HepG2 (cell line): ENCODE measurements around the gene CYB5B. TPM values are rescaled to one million over a fixed set of nuclear protein-coding genes. Genes with fewer than 3 reads are reported as not detected.

Experiments used
- ATAC-seq: fragments of 200-7000 bp; cut with Tn5 transposase; 3 replicates; pipeline ENCODE4 v1.9.1; 2020; ENCODE audit warnings: mild to moderate bottlenecking, moderate library complexity
- BruUV-seq: library from RNA; stranded (reverse); fragments of 400-500 nt; replicated peaks from 2 replicates; lab custom pipeline; 2021; lab: Mats Ljungman, UMichigan
- CTCF ChIA-PET: fragments of 300-600 bp; formaldehyde crosslinking; extraction: SDS; loops from one replicate; lab custom pipeline; 2021; ENCODE audit warnings: low total read pairs, inconsistent platforms, low intra/inter-chr PET ratio; lab: Yijun Ruan, JAX
- POLR2A ChIA-PET: fragments of 350-600 bp; sonication (Branson Sonifier 250); formaldehyde crosslinking; loops from one replicate; lab custom pipeline; 2020; ENCODE audit warnings: antibody characterized with exemption, inconsistent platforms; lab: Yijun Ruan, JAX
- DNase-seq: peaks from one replicate; pipeline ENCODE4 v3.0.0-alpha.2; 2015; ENCODE audit warnings: low spot score
- FAIRE-seq: peaks from 3 replicates; lab custom pipeline; 2011; peaks lifted over from hg19 to GRCh38; lab: Jason Lieb, UNC
- H2AFZ ChIP-seq: one replicate; pipeline ENCODE4 v1.6.1; 2011; ENCODE audit warnings: low read length, inconsistent platforms
- H3K27ac ChIP-seq: fragments of 300-600 bp; 3 replicates; pipeline ENCODE4 v1.8.0; 2011; ENCODE audit warnings: mixed run types, mild to moderate bottlenecking, mixed read lengths, low read length, inconsistent platforms; ENCODE audit not compliant: insufficient read depth; ENCODE audit errors: extremely low read length
- H3K27me3 ChIP-seq, 2 experiments: fragments of 200-600 bp in 1 of 2; 2 replicates in 1 of 2; 3 replicates in 1 of 2; pipeline versions ENCODE4 v1.6.0 to v1.8.0; 2011; ENCODE audit warnings: low read length in 2 of 2, mild to moderate bottlenecking in 2 of 2, moderate library complexity in 2 of 2, inconsistent platforms in 1 of 2; ENCODE audit not compliant: insufficient read depth in 2 of 2, control insufficient read depth in 1 of 2
- H3K36me3 ChIP-seq, 2 experiments: fragments of 200-600 bp in 1 of 2; replicated peaks in 1 of 2; 2 replicates in 1 of 2; 3 replicates in 1 of 2; pipeline versions ENCODE4 v1.5.1 to v1.8.0; 2011; ENCODE audit warnings: low read length in 2 of 2, inconsistent platforms in 1 of 2; ENCODE audit not compliant: insufficient read depth in 2 of 2, control insufficient read depth in 1 of 2
- H3K4me1 ChIP-seq: 2 replicates; pipeline ENCODE4 v1.5.1; 2012; ENCODE audit warnings: low read length, inconsistent platforms; ENCODE audit not compliant: insufficient read depth
- H3K4me2 ChIP-seq: 2 replicates; pipeline ENCODE4 v1.6.0; 2011; ENCODE audit warnings: low read depth, low read length, inconsistent platforms
- H3K4me3 ChIP-seq, 3 experiments: fragments of 200-600 bp in 1 of 3; sonication (generic), shearing (Covaris generic) in 1 of 3; replicated peaks in 1 of 3; 2 replicates each; pipeline ENCODE4 v1.5.1; 2011 to 2016; ENCODE audit warnings: low read length in 3 of 3, inconsistent platforms in 2 of 3, low read depth in 2 of 3, mild to moderate bottlenecking in 2 of 3, control low read depth in 1 of 3, mixed read lengths in 1 of 3; ENCODE audit not compliant: insufficient read depth in 1 of 3
- H3K79me2 ChIP-seq: one replicate; pipeline ENCODE4 v1.6.1; 2011; ENCODE audit warnings: low read length, inconsistent platforms; ENCODE audit not compliant: insufficient read depth
- H3K9ac ChIP-seq: 2 replicates; pipeline ENCODE4 v1.6.0; 2011; ENCODE audit warnings: mild to moderate bottlenecking, low read depth, low read length, inconsistent platforms; ENCODE audit not compliant: insufficient read depth
- H3K9me3 ChIP-seq: 2 replicates; pipeline ENCODE4 v1.5.1; 2012; ENCODE audit warnings: mild to moderate bottlenecking, low read length
- H4K20me1 ChIP-seq: 2 replicates; pipeline ENCODE4 v1.6.0; 2011; ENCODE audit warnings: inconsistent platforms, mild to moderate bottlenecking, low read length, moderate library complexity; ENCODE audit not compliant: insufficient read depth
- ATF6 ChIP-seq: sonication (generic); formaldehyde crosslinking; conservative IDR thresholded peaks from 2 replicates; pipeline ENCODE4 v1.4.0; 2020; ENCODE audit warnings: missing genetic modification reagents
- BRCA1 ChIP-seq: sonication (generic); formaldehyde crosslinking; IDR thresholded peaks from 2 replicates; pipeline ENCODE4 v1.4.0; 2020; ENCODE audit warnings: missing genetic modification reagents
- FOSL2 ChIP-seq: sonication (generic); formaldehyde crosslinking; IDR thresholded peaks from 2 replicates; pipeline ENCODE4 v1.4.0; 2020; ENCODE audit warnings: missing genetic modification reagents
- JUNB ChIP-seq: sonication (generic); formaldehyde crosslinking; IDR thresholded peaks from 2 replicates; pipeline ENCODE4 v1.8.0; 2022; ENCODE audit warnings: missing genetic modification reagents, mild to moderate bottlenecking, borderline replicate concordance
- SCMH1 ChIP-seq: sonication (generic); formaldehyde crosslinking; IDR thresholded peaks from 2 replicates; pipeline ENCODE4 v1.9.0; 2021; ENCODE audit warnings: missing genetic modification reagents, mild to moderate bottlenecking, borderline replicate concordance
- TRAFD1 ChIP-seq: sonication (generic); formaldehyde crosslinking; IDR thresholded peaks from 2 replicates; pipeline ENCODE4 v1.5.1; 2020; ENCODE audit warnings: missing genetic modification reagents, mild to moderate bottlenecking, borderline replicate concordance
- ZNF207 ChIP-seq: fragments of 450-650 bp; IDR thresholded peaks from 2 replicates; pipeline ENCODE4 v1.6.1; 2016; ENCODE audit warnings: antibody characterized with exemption, borderline replicate concordance
- ZNF225 ChIP-seq: sonication (generic); formaldehyde crosslinking; IDR thresholded peaks from 2 replicates; pipeline ENCODE4 v1.4.0; 2020; ENCODE audit warnings: mild to moderate bottlenecking, missing genetic modification reagents
- ZNF256 ChIP-seq: sonication (generic); formaldehyde crosslinking; conservative IDR thresholded peaks from 2 replicates; pipeline ENCODE4 v1.4.0; 2020; ENCODE audit warnings: missing genetic modification reagents
- ZNF549 ChIP-seq: sonication (generic); formaldehyde crosslinking; IDR thresholded peaks from 2 replicates; pipeline ENCODE4 v1.5.0; 2020; ENCODE audit warnings: missing genetic modification reagents
- ZNF644 ChIP-seq: IDR thresholded peaks from 2 replicates; pipeline ENCODE4 v1.6.1; 2016; ENCODE audit warnings: low read depth
- ZNF691 ChIP-seq: sonication (generic); formaldehyde crosslinking; IDR thresholded peaks from 2 replicates; pipeline ENCODE4 v1.4.0; 2020; ENCODE audit warnings: missing genetic modification reagents, low read depth, mild to moderate bottlenecking, borderline replicate concordance
- WGBS: methylation state at CpG from one replicate; pipeline ENCODE4 v1.1.6; 2017; ENCODE audit warnings: low lambda C conversion rate; 5-methylcytosine and 5-hydroxymethylcytosine counted together
- in situ Hi-C: cut with HindIII; loops from 2 replicates; pipeline ENCODE4 v1.10.0; 2017; ENCODE audit warnings: low pct_unique_long_range_greater_than_20kb; ENCODE audit not compliant: extremely low pct_ligation_motif_present
- intact Hi-C: fragments of 100-400 bp; cut with micrococcal nuclease; formaldehyde crosslinking; loops from one replicate; pipeline ENCODE4 v1.10.0; 2022; ENCODE audit not compliant: unreplicated experiment
- polyA plus RNA-seq, 8 experiments: library from polyadenylated mRNA; depleted of rRNA in 3 of 8; stranded (reverse) in 7 of 8; unstranded in 1 of 8; fragments of >200 nt; fragmentation: Illumina TruSeq in 4 of 8; extraction: Trizol in 4 of 8; gene quantifications; 2 replicates each; pipeline versions ENCODE4 v1.2.1 to v1.2.3, GENCODE V29; 2011 to 2016; ENCODE audit warnings: low read depth in 4 of 8, missing spikeins in 1 of 8, mixed read lengths in 1 of 8; ENCODE audit not compliant: insufficient read depth in 1 of 8
- total RNA-seq, 5 experiments: library from RNA; depleted of rRNA; stranded (reverse); fragments of >200 nt; fragmentation: Illumina TruSeq; extraction: Trizol; gene quantifications; 2 replicates each; pipeline ENCODE4 v1.2.3, GENCODE V29; 2016; ENCODE audit warnings: low read depth in 1 of 5
- TF ChIP-seq, protein P1 (sequence below): sonication (generic); formaldehyde crosslinking; IDR thresholded peaks from 2 replicates; pipeline ENCODE4 v1.4.0; 2020; ENCODE audit warnings: missing genetic modification reagents, borderline replicate concordance

CYB5B gene
- total and polyA plus RNA-seq, 2 of the 13 experiments (the other 11 are each of a cell fraction or from before 2014, with no cell fraction given): 234 to 432 TPM

DNA sequence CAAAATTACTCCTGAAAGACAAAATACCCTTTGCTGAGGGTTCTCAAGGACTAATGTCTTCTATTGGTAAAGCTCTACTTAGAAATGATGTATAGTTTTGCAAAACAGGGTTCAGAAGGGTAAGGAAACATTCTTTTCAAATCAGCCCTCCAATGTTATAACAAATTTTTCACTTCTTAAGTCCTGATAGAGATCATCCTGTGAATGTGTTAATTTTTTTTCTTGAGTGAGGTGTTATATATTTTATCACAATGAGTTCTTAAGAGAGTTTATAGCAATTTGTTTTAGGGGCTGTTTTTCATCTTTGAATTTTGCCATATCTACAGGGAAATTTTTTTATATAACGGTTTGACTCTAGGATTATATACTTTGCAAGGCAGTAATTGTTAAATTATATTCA is 29.5 kb downstream of the CYB5B start:
- Histone ChIP-seq H3K4me2 (no peak overlapping the region), H3K27me3 (no peaks in the 10 kb centered on the region), H3K79me2 (peaks cover 23% of the 10 kb centered on the region)
- intact Hi-C loops: loop anchor here (1.0 kb wide), 1 partner anchor 10 kb away; no protein-coding TSS in a partner anchor
- TF ChIP-seq TRAFD1 (CRISPR knock-in tag) (no peak), ZNF207 (no peak), JUNB (CRISPR knock-in tag) (no peak), BRCA1 (no peak), ZNF256 (CRISPR knock-in tag) (no peak), ATF6 (CRISPR knock-in tag) (no peak), ZNF549 (CRISPR knock-in tag) (no peak), FOSL2 (CRISPR knock-in tag) (no peak), ZNF691 (CRISPR knock-in tag) (no peak), ZNF644 (no peak), ZNF225 (CRISPR knock-in tag) (no peak), SCMH1 (CRISPR knock-in tag) (no peak)
- TF ChIP-seq, protein P1, sequence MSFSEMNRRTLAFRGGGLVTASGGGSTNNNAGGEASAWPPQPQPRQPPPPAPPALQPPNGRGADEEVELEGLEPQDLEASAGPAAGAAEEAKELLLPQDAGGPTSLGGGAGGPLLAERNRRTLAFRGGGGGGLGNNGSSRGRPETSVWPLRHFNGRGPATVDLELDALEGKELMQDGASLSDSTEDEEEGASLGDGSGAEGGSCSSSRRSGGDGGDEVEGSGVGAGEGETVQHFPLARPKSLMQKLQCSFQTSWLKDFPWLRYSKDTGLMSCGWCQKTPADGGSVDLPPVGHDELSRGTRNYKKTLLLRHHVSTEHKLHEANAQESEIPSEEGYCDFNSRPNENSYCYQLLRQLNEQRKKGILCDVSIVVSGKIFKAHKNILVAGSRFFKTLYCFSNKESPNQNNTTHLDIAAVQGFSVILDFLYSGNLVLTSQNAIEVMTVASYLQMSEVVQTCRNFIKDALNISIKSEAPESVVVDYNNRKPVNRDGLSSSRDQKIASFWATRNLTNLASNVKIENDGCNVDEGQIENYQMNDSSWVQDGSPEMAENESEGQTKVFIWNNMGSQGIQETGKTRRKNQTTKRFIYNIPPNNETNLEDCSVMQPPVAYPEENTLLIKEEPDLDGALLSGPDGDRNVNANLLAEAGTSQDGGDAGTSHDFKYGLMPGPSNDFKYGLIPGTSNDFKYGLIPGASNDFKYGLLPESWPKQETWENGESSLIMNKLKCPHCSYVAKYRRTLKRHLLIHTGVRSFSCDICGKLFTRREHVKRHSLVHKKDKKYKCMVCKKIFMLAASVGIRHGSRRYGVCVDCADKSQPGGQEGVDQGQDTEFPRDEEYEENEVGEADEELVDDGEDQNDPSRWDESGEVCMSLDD (CRISPR knock-in tag): no peak
- TF ChIP-seq, all 625 proteins: peak for 0
- Histone ChIP-seq H3K9ac (no peak overlapping the region), H3K36me3 (peaks cover 15 to 64% of the 10 kb centered on the region in 2 experiments), H3K9me3 (no peaks in the 10 kb centered on the region), H2AFZ (no peak overlapping the region), H4K20me1 (no peaks in the 10 kb centered on the region), H3K27ac (no peak overlapping the region), H3K4me1 (peaks cover 20% of the 10 kb centered on the region), H3K4me3 (no peak overlapping the region)
- 97% methylated on average over 1 of the region's 1 CpG for WGBS
- BruUV-seq: no TSS peak
- in situ Hi-C loops: no loop called here
- ChIA-PET CTCF (no interaction called here), POLR2A (interaction anchor here (0.8 to 1.4 kb wide), 2 partner anchors 57 to 111 kb away, joined by 3 read pairs; no protein-coding TSS in a partner anchor)
- DNase-seq (no peak), FAIRE-seq (no peak), ATAC-seq (no peak)
